SK-N-MC (cell line): ENCODE measurements around the gene ENTPD1.

Experiments used
- DNase-seq: peaks from one replicate; pipeline ENCODE4 v3.0.0-alpha.2; 2011; ENCODE audit warnings: low read depth, low spot score
- H3K27ac ChIP-seq: fragments of 200-600 bp; sonication (generic); 2 replicates; pipeline ENCODE4 v1.5.1; 2016; ENCODE audit warnings: mixed run types
- H3K36me3 ChIP-seq: fragments of 200-600 bp; sonication (generic); 2 replicates; pipeline ENCODE4 v1.6.1; 2017; ENCODE audit warnings: antibody characterized with exemption, low read length, mixed read lengths; ENCODE audit not compliant: insufficient read depth
- H3K4me3 ChIP-seq: fragments of 200-600 bp; sonication (generic); 2 replicates; pipeline ENCODE4 v1.5.1; 2016
- H3K9ac ChIP-seq: fragments of 200-600 bp; sonication (generic); 2 replicates; pipeline ENCODE4 v1.8.0; 2017; ENCODE audit warnings: mixed run types, mixed read lengths; ENCODE audit not compliant: insufficient read length
- H3K9me3 ChIP-seq: fragments of 200-600 bp; sonication (generic); 2 replicates; pipeline ENCODE4 v1.6.1; 2017; ENCODE audit warnings: low read depth, mild to moderate bottlenecking, antibody characterized with exemption, low read length, moderate library complexity, mixed read lengths
- EZH2 ChIP-seq: fragments of 200-600 bp; sonication (generic); IDR thresholded peaks from one replicate; pipeline ENCODE4 v1.6.1; 2017; ENCODE audit warnings: antibody characterized with exemption
- FOXP2 ChIP-seq: optimal IDR thresholded peaks from 2 replicates; pipeline ENCODE3; 2011; ENCODE audit warnings: mild to moderate bottlenecking, moderate library complexity; ENCODE audit not compliant: insufficient read depth; ENCODE audit errors: extremely low read length, control extremely low read depth
- POLR2AphosphoS5 ChIP-seq: IDR thresholded peaks from 2 replicates; pipeline ENCODE4 v1.6.1; 2012; ENCODE audit warnings: mild to moderate bottlenecking, low read depth, low read length, borderline replicate concordance

ENTPD1 gene

DNA sequence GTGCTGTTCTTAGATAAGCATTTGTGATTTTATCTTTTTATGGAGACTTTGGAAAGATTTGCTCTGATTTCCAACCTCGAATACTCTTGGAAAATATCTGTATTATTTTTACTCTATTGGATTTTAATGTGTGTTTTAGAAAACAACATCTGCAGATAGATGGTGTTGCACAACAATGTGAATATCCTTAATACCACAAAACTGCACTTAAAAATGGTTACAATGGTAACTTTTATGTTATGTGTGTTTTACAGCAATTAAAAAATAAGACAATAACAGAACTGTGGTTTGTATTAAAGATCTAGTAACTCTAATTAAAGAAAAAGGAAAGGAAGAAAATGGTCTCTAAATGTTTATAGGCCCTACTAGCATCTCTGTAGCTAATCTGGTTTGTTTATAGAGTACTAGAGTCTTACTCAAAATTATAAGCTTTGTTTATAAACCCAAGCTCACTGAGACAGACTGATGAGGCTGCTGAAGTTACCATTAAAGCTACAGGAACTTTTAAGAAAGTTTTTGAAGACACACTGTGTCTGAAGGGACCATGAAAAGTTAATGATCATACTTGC is 77.2 kb downstream of the ENTPD1 start:
- Histone ChIP-seq H3K36me3 (no peaks in the 10 kb centered on the region), H3K27ac (no peak overlapping the region), H3K9me3 (no peaks in the 10 kb centered on the region), H3K9ac (no peak overlapping the region), H3K4me3 (no peak overlapping the region)
- no peak for TF ChIP-seq POLR2AphosphoS5
- no peak for TF ChIP-seq FOXP2
- TF ChIP-seq EZH2 = no peak
- DNase-seq = no peak

DNA sequence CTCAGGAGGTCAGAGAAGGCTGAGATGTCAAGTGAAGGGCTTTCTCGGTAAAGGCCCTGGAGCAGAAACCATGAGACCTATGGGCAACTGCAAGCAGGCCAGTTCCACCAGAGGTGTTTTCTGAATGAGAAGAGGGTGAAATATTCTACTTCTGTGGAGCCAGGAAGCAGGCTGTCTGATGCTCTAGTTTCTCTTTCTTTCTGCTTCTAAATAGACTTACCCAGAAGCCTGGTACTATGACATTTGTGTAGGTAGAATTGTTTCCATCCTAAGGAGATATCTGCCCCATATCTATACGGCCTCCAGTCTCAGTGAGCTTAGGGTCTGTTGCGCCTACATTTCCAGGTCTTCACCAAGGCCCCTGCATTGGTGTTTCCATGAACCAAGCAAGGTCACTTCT is 78.4 kb downstream of the ENTPD1 start:
- Histone ChIP-seq H3K9me3 (no peaks in the 10 kb centered on the region), H3K4me3 (no peak overlapping the region), H3K36me3 (no peaks in the 10 kb centered on the region), H3K9ac (no peak overlapping the region), H3K27ac (no peak overlapping the region)
- no peak for TF ChIP-seq POLR2AphosphoS5
- TF ChIP-seq FOXP2 = no peak
- TF ChIP-seq EZH2 = no peak
- no peak for DNase-seq

DNA sequence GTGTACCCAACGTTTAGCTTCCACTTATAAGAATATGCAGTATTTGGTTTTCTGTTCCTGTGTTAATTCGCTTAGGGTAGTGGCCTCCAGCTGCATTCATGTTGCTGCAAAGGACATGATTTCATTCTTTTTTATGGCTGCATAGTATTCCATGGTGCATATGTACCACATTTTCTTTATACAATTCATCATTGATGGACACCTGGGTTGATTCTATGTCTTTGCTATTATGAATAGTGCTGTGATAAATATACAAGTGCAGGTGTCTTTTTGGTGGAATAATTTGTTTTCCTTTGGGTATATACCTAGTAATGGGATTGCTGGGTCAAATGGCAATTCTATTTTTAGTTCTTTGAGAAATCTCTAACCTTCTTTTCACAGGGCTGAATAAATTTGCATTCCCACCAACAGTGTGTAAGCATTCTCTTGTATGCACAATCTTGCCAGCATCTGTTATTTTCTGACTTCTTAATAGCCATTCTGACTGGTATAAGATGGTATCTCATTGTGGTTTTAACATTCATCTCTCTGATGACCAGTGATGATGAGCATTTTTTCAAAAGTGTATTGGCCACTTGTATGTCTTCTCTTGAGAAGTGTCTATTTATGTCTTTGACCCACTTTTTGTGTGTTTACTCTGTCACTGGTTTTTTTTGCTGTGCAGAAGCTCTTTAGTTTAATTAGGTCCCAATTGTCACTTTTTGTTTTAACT is 79.3 kb downstream of the ENTPD1 start:
- no peak for TF ChIP-seq POLR2AphosphoS5
- TF ChIP-seq EZH2 = no peak
- no peak for TF ChIP-seq FOXP2
- H3K27ac ChIP-seq = no peak overlapping the region
- no peak overlapping the region for H3K9ac ChIP-seq
- no peaks in the 10 kb centered on the region for H3K36me3 ChIP-seq
- no peak for DNase-seq
- no peak overlapping the region for H3K4me3 ChIP-seq
- H3K9me3 ChIP-seq = no peaks in the 10 kb centered on the region

DNA sequence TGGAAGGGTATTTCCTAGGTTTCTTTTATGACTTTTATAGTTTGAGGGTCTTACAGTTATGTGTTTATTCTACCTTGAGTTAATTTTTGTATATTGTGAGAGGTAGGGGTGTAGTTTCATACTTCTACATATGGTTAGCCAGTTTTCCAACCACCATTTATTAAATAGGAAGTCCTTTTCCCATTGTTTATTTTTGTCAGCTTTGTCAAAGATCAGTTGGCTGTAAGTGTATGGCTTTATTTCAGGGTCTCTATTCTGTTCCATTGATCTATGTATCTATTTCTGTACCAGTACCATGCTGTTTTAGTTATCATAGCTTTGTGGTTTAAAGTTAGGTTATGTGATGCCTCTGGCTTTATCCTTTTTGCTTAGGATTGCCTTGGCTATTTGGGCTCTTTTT is 79.9 kb downstream of the ENTPD1 start:
- TF ChIP-seq EZH2 (no peak), FOXP2 (no peak), POLR2AphosphoS5 (no peak)
- Histone ChIP-seq H3K27ac (no peak overlapping the region), H3K9me3 (no peaks in the 10 kb centered on the region), H3K9ac (no peak overlapping the region), H3K4me3 (no peak overlapping the region), H3K36me3 (no peaks in the 10 kb centered on the region)
- DNase-seq = no peak

DNA sequence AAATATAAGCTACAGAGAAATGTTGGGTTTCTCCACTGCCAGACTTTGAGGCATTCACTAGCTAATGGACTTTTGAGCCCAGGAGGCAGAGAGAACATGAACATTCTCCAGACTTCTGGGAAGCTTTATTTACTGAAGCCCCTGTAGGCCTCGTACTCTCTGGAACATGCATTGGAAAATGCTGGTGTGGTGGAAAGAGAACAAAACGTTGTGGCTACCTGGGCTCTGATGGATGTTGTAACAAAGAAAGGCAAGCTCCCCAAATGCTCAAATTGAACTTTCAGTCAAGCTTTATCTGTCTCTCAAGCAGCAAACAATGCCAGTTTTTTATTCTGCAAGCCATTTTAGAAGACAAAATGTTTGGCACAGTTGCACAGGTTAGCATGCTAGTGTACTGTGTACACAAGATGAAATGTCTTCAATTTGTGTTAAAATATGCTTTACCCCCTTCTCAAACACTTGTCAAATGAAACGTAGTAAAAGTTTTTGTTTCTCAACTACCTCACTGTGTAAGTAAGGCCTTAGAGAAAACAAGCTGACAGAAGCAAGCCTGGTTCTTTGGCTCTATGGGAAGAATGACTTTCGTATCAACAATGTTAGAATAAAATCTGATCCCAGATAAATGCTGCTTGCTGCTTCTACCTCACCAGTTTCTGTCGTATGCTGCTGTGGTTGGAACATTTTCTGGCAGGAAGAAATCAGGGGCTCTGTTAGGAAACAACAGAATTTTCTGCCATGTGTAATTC is 80.8 kb downstream of the ENTPD1 start:
- no peak overlapping the region for H3K4me3 ChIP-seq
- H3K9ac ChIP-seq = no peak overlapping the region
- no peaks in the 10 kb centered on the region for H3K36me3 ChIP-seq
- no peaks in the 10 kb centered on the region for H3K9me3 ChIP-seq
- DNase-seq = no peak
- TF ChIP-seq POLR2AphosphoS5 (no peak), EZH2 (no peak), FOXP2 (no peak)
- H3K27ac ChIP-seq = no peak overlapping the region

DNA sequence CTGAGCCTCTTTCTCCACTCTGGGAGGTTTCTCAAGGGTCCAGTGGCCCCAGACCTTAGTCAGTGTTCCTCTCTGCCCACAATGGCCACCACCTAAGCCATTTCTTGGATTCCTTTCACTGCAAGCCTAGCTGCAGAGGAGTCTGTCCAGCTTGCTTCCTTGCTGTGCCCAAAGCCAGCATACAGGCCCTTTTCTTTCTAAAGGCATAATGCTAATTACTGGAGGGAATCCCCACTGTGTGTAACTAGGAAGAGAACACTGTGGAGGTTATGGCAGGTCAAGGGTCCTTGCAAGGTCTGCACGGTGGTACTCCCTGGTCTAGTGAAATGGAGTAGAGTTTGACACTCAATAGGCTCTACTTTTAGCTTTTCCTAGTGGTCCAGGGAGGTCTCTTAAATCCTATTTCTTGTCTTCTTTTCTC is 81.4 kb downstream of the ENTPD1 start:
- TF ChIP-seq EZH2 = no peak
- TF ChIP-seq POLR2AphosphoS5 = no peak
- no peak for TF ChIP-seq FOXP2
- Histone ChIP-seq H3K9me3 (no peaks in the 10 kb centered on the region), H3K4me3 (no peak overlapping the region), H3K9ac (no peak overlapping the region), H3K36me3 (no peaks in the 10 kb centered on the region), H3K27ac (no peak overlapping the region)
- no peak for DNase-seq

DNA sequence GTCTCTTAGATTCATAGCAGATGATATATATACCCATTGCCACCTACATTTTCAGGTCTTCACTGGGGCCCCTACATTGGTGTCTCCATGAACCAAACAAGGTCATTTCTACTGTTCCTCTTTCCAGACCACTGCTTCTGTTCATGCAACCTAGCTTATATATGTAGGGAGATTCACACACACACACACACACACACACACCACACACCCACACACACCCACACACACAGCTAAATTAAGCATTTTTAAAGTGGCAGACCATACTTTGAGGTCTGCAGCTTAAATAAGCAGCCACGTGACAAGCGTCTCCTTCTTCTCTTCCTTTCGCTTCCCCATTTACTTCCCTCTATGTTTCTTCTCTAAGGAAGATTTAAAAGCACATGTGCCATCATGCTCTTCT is 81.8 kb downstream of the ENTPD1 start:
- TF ChIP-seq EZH2 = no peak
- TF ChIP-seq FOXP2 = no peak
- no peak for TF ChIP-seq POLR2AphosphoS5
- DNase-seq = no peak
- no peaks in the 10 kb centered on the region for H3K9me3 ChIP-seq
- no peaks in the 10 kb centered on the region for H3K36me3 ChIP-seq
- H3K9ac ChIP-seq = no peak overlapping the region
- no peak overlapping the region for H3K27ac ChIP-seq
- H3K4me3 ChIP-seq = no peak overlapping the region

DNA sequence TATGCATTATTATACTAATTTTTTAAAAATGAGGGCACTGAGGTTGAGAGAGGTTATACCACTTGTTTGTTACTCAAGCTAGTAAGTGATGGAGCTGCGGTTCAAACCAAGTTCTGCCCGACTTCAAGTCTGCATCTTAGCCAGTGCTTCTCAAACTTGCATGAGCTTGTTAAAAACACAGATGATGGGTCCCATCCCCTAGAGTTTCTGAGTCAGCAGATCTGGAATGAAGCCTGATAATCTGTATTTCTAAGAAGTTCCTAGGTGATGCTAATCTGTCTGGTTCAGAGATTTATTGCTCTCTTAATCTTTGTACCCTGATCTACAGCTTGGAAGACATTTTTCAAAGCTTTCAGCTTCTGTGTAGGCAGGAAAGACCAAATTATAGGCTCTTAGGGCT is 84.2 kb downstream of the ENTPD1 start:
- no peak for DNase-seq
- Histone ChIP-seq H3K4me3 (no peak overlapping the region), H3K36me3 (no peaks in the 10 kb centered on the region), H3K27ac (no peak overlapping the region), H3K9me3 (no peaks in the 10 kb centered on the region), H3K9ac (no peak overlapping the region)
- TF ChIP-seq FOXP2 (no peak), POLR2AphosphoS5 (no peak), EZH2 (no peak)

DNA sequence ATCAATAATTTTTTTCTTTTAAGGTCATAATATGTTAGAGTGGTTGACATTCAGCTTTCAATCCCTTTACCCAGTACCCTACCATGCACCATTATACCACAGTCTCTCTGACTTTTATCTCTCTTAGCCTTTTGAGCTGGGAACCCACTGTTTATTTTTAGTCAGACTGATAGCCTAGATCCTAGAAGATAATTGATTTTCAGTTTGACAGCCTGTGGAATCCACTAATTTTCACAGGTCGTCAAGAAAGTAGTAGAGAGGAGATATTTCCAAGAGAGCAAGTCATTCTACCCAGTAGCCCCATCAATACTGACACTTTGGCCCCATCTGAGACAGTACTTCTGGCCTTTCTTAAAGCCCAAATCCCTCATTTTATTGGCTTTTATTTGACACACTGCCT is 84.7 kb downstream of the ENTPD1 start:
- TF ChIP-seq POLR2AphosphoS5 (no peak), FOXP2 (no peak), EZH2 (no peak)
- Histone ChIP-seq H3K9ac (no peak overlapping the region), H3K4me3 (no peak overlapping the region), H3K36me3 (no peaks in the 10 kb centered on the region), H3K9me3 (no peaks in the 10 kb centered on the region), H3K27ac (no peak overlapping the region)
- DNase-seq = no peak
